Right lobe of liver (tissue), 5 donors: ENCODE data around the gene OR5D16. TPM values are rescaled to one million over a fixed set of nuclear protein-coding genes. Genes with fewer than 3 reads are reported as not detected.

ENCODE experiments used
- small RNA-seq, 2 experiments: library from RNA; depleted of rRNA; stranded (forward); fragments of <200 nt; gene quantifications; one replicate each; pipeline ENCODE3, GENCODE V24; 2016
- total RNA-seq, 6 experiments: library from RNA; depleted of rRNA in 2 of 6; stranded (reverse); fragments of >200 nt in 2 of 6; fragmentation: NEBNext Ultra II Directional in 3 of 6; extraction: Animal tissue kit (Norgen Biotek cat#: 25700) in 3 of 6; gene quantifications; one replicate each; pipeline versions ENCODE4 v1.1.0 to v1.2.4, GENCODE V29; 2016 to 2023
- donor health status: DM: no; HTN: no; CAD: no.
- donor health status: DM: no; HTN: no; CAD: no.
- donor health status: DM: no; HTN: yes; CAD: no.
- donor health status: DM: no; HTN: yes; CAD: no.

The OR5D16 gene
- total RNA-seq, 6 experiments from 2014 or later: not detected

Small RNAs within 50 kb of the gene (small RNA-seq; reads per million reads assigned to genes)
- gene AC036111.3: 0 reads per million in 2 experiments

Other genes starting within 250 kb of the OR5D16 start
- gene OR4C11, start 231.1 kb upstream of the OR5D16 start, total RNA-seq: not detected
- not detected for gene OR4P4, start 203.6 kb upstream of the OR5D16 start, total RNA-seq
- not detected for gene OR4S2, start 190.4 kb upstream of the OR5D16 start, total RNA-seq
- gene OR4C6, start 176.6 kb upstream of the OR5D16 start, total RNA-seq: not detected
- gene OR5D13, start 65.3 kb upstream of the OR5D16 start, total RNA-seq: not detected
- gene OR5D14, start 43.2 kb upstream of the OR5D16 start, total RNA-seq: not detected
- gene OR5L1, start 27.4 kb upstream of the OR5D16 start, total RNA-seq: not detected
- gene OR5D18, start 19.1 kb upstream of the OR5D16 start, total RNA-seq: not detected
- gene OR5L2, start 11.5 kb upstream of the OR5D16 start, total RNA-seq: not detected
- gene TRIM51, start 44.5 kb downstream of the OR5D16 start, total RNA-seq: not detected
- gene OR5W2, start 75.8 kb downstream of the OR5D16 start, total RNA-seq: not detected
- not detected for gene OR5I1, start 97.6 kb downstream of the OR5D16 start, total RNA-seq
- not detected for gene OR10AG1, start 131.2 kb downstream of the OR5D16 start, total RNA-seq
- gene OR5F1, start 155.9 kb downstream of the OR5D16 start, total RNA-seq: not detected
- not detected for gene OR5AS1, start 188.9 kb downstream of the OR5D16 start, total RNA-seq